Measurements from ENCODE around the gene CD33.

CD33 gene

DNA sequence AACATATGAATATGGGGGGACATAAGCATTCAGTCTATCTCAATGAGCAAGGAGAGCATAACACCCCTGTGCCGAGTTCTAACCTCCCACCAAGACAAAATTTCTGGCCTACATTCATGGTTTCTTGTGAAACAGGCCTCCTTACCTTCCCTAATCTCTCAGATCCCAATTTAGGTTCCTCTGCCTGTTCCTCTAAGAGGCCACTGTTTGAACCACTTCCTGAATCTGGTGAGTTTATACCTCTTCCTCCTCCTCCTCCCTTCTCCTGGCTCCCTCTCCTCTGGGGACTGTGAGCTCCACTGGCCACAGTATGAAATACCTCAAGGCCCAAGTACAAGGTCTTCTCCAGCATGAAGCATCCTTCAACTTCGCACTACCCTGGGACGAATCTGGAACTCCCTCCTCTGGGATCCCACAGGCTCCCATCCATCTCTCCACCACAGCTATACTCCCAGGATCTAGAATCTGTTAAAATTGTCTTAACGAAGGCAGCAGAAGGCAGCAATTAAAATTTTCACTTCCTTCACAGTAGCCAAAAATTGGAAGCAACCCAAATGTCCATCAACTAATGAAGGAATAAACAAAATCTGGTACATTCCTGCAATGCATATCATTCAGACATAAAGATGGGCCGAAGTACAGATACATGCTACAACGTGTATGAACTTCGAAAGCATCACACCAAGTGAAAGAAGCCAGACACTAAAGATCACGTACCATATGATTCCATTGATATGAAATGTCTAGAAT lies 18.2 kb downstream of the CD33 start:
- peaks cover 3% of the 10 kb centered on the region for H3K4me1 ChIP-seq (ENCODE audit: control insufficient read depth, low read length)
- no peaks in the 10 kb centered on the region for H3K9me3 ChIP-seq (ENCODE audit: control insufficient read depth, insufficient read depth, low read length)
- H3K9me2 ChIP-seq (replicated peaks; ENCODE audit: control insufficient read depth, low read length), result no peaks in the 10 kb centered on the region
- H3K4me3 ChIP-seq (ENCODE audit: low read length), result no peak overlapping the region
- H3K79me2 ChIP-seq (ENCODE audit: control insufficient read depth, low read length), result no peaks in the 10 kb centered on the region
- H4K20me1 ChIP-seq (ENCODE audit: control insufficient read depth, insufficient read depth, low read depth, low read length), result no peaks in the 10 kb centered on the region
- no peak overlapping the region for H3K27ac ChIP-seq (ENCODE audit: low read depth, low read length)
- H3F3A ChIP-seq (ENCODE audit: control insufficient read depth, insufficient read depth), result no peaks in the 10 kb centered on the region
- H3K4me2 ChIP-seq (ENCODE audit: low read length), result no peak overlapping the region
- no peaks in the 10 kb centered on the region for H3K27me3 ChIP-seq (ENCODE audit: control insufficient read depth, low read length)
- H3K36me3 ChIP-seq (ENCODE audit: control insufficient read depth, low read length), result peaks cover 25% of the 10 kb centered on the region
- TF ChIP-seq, protein P1, sequence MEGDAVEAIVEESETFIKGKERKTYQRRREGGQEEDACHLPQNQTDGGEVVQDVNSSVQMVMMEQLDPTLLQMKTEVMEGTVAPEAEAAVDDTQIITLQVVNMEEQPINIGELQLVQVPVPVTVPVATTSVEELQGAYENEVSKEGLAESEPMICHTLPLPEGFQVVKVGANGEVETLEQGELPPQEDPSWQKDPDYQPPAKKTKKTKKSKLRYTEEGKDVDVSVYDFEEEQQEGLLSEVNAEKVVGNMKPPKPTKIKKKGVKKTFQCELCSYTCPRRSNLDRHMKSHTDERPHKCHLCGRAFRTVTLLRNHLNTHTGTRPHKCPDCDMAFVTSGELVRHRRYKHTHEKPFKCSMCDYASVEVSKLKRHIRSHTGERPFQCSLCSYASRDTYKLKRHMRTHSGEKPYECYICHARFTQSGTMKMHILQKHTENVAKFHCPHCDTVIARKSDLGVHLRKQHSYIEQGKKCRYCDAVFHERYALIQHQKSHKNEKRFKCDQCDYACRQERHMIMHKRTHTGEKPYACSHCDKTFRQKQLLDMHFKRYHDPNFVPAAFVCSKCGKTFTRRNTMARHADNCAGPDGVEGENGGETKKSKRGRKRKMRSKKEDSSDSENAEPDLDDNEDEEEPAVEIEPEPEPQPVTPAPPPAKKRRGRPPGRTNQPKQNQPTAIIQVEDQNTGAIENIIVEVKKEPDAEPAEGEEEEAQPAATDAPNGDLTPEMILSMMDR (IDR thresholded peaks at IDR 0.05; ENCODE audit: low read depth, low read length, poor library complexity, severe bottlenecking), result no peak
- TF ChIP-seq EZH2phosphoT487 (IDR thresholded peaks at IDR 0.05; ENCODE audit: borderline replicate concordance, low read length), result no peak

DNA sequence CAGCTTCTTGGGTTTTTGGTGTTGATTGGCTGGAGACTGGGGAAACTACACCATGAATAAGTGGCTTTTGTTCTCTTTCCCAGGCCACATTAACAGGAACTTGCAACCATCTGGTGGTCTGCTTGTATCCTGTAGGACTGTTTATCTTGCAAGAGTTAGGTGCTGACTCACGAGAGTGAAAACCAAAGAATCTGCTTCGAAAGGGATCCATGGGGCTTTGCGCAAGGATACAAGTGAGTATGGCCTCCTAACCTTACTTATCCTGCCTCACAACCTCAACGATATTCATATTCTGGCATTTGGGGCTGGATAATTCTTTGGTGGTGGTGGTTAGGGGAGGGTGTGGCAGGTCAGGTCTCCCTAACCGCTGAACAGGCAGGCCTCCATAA lies 21.3 kb downstream of the CD33 start:
- Histone ChIP-seq H3K79me2 (ENCODE audit: control insufficient read depth, low read length) (no peaks in the 10 kb centered on the region), H4K20me1 (ENCODE audit: control insufficient read depth, insufficient read depth, low read depth, low read length) (no peaks in the 10 kb centered on the region), H3K4me2 (ENCODE audit: low read length) (no peak overlapping the region), H3K9me3 (ENCODE audit: control insufficient read depth, insufficient read depth, low read length) (peaks cover 6% of the 10 kb centered on the region; the same call in 1 of the 2 replicates), H3K9me2 (replicated peaks; ENCODE audit: control insufficient read depth, low read length) (no peaks in the 10 kb centered on the region), H3K27me3 (ENCODE audit: control insufficient read depth, low read length) (no peaks in the 10 kb centered on the region), H3K4me1 (ENCODE audit: control insufficient read depth, low read length) (peaks cover 7% of the 10 kb centered on the region), H3K27ac (ENCODE audit: low read depth, low read length) (no peak overlapping the region), H3K36me3 (ENCODE audit: control insufficient read depth, low read length) (peaks cover 9% of the 10 kb centered on the region), H3F3A (ENCODE audit: control insufficient read depth, insufficient read depth) (no peaks in the 10 kb centered on the region), H3K4me3 (ENCODE audit: low read length) (no peak overlapping the region)
- TF ChIP-seq, protein P1 (IDR thresholded peaks at IDR 0.05; ENCODE audit: low read depth, low read length, poor library complexity, severe bottlenecking), result no peak
- no peak for TF ChIP-seq EZH2phosphoT487 (IDR thresholded peaks at IDR 0.05; ENCODE audit: borderline replicate concordance, low read length)

DNA sequence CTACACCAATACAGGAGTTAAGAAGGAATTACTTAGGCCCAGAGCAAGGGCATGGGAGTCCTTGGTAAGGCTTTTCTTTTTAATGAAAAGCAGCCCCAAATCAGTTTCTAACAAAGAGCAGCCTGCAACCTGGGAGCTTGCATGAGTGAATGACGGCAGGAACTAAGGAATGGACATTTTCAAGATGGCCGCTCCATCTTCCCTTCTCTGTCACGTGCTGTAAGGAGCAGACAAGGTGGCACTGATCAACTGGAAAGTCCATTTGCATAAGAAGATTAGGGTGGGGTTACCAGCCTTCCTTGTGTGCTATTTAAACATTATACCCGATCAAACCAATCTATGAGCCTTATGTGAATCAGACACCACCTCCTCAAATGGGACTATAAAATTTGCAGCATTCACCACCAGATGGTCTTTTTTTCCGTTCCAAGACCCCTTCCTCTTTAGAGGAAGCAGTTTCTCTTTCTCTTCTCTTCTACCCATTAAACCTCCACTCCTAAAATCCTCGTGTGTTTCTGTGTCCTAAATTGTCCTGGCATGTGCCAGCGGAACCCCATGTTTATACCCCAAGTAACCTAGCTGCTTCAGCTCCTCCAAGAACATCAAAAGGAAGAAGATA lies 23.2 kb downstream of the CD33 start:
- Histone ChIP-seq H3K27ac (ENCODE audit: low read depth, low read length) (no peak overlapping the region), H3K79me2 (ENCODE audit: control insufficient read depth, low read length) (no peaks in the 10 kb centered on the region), H3F3A (ENCODE audit: control insufficient read depth, insufficient read depth) (no peaks in the 10 kb centered on the region), H3K27me3 (ENCODE audit: control insufficient read depth, low read length) (no peaks in the 10 kb centered on the region), H3K4me1 (ENCODE audit: control insufficient read depth, low read length) (peaks cover 7% of the 10 kb centered on the region), H3K9me3 (ENCODE audit: control insufficient read depth, insufficient read depth, low read length) (peaks cover 7% of the 10 kb centered on the region; the same call in 1 of the 2 replicates), H3K4me2 (ENCODE audit: low read length) (no peak overlapping the region), H3K36me3 (ENCODE audit: control insufficient read depth, low read length) (peaks cover 4% of the 10 kb centered on the region), H4K20me1 (ENCODE audit: control insufficient read depth, insufficient read depth, low read depth, low read length) (no peaks in the 10 kb centered on the region), H3K9me2 (replicated peaks; ENCODE audit: control insufficient read depth, low read length) (no peaks in the 10 kb centered on the region), H3K4me3 (ENCODE audit: low read length) (no peak overlapping the region)
- no peak for TF ChIP-seq EZH2phosphoT487 (IDR thresholded peaks at IDR 0.05; ENCODE audit: borderline replicate concordance, low read length)
- TF ChIP-seq, protein P1 (IDR thresholded peaks at IDR 0.05; ENCODE audit: low read depth, low read length, poor library complexity, severe bottlenecking), result no peak
